Vagina (tissue), 2 donors: ENCODE results near the gene RPS6KL1. TPM values are rescaled to one million over a fixed set of nuclear protein-coding genes. Genes with fewer than 3 reads are reported as not detected.

Experiments
- DNase-seq, 2 donors: peaks; one replicate each; pipeline ENCODE4 v3.0.0-alpha.2; 2017; ENCODE audit errors: extremely low spot score in 2 of 2
- H3K27ac ChIP-seq: fragments of 200-600 bp; sonication (generic); one replicate; pipeline ENCODE4 v1.5.1; 2019
- H3K27me3 ChIP-seq: fragments of 200-600 bp; sonication (generic); one replicate; pipeline ENCODE4 v1.5.1; 2019
- H3K36me3 ChIP-seq, 2 donors: fragments of 200-600 bp; sonication (generic); one replicate each; pipeline ENCODE4 v1.5.1; 2017 to 2019
- H3K4me1 ChIP-seq: fragments of 200-600 bp; sonication (generic); one replicate; pipeline ENCODE4 v1.5.1; 2019
- H3K4me3 ChIP-seq, 2 donors: fragments of 200-600 bp; sonication (generic); 1 replicate in 1 of 2; 2 replicates in 1 of 2; pipeline ENCODE4 v1.5.1; 2016 to 2019
- H3K9me3 ChIP-seq: fragments of 200-600 bp; sonication (generic); one replicate; pipeline ENCODE4 v1.5.1; 2019
- POLR2A ChIP-seq, 2 donors: fragments of 450-650 bp; IDR thresholded peaks; one replicate each; pipeline ENCODE4 v1.6.1; 2017; ENCODE audit warnings: antibody characterized with exemption in 2 of 2, mild to moderate bottlenecking in 2 of 2, moderate library complexity in 2 of 2
- POLR2AphosphoS5 ChIP-seq, 2 donors: sonication (generic); formaldehyde crosslinking; IDR thresholded peaks; one replicate each; pipeline ENCODE4 v1.9.0; 2017; ENCODE audit warnings: antibody characterized with exemption in 2 of 2, mild to moderate bottlenecking in 2 of 2, low read depth in 1 of 2; ENCODE audit not compliant: insufficient read depth in 1 of 2
- intact Hi-C: fragments of 100-400 bp; cut with DNase I; formaldehyde crosslinking; loops from one replicate; pipeline ENCODE4 v1.15.1; 2023
- total RNA-seq: library from RNA; depleted of rRNA; stranded (reverse); fragments of >200 nt; gene quantifications from one replicate; pipeline ENCODE4 v1.2.3, GENCODE V29; 2016
- TF ChIP-seq, protein P1 (sequence below), 3 experiments: fragments of 450-650 bp in 2 of 3; fragments of 200-600 bp in 1 of 3; sonication (generic) in 1 of 3; IDR thresholded peaks; one replicate each; pipeline ENCODE4 v1.5.1; 2017 to 2019; ENCODE audit warnings: antibody characterized with exemption in 3 of 3, mild to moderate bottlenecking in 2 of 3, moderate library complexity in 2 of 3

RPS6KL1 gene
- total RNA-seq, 1 donor from 2014 or later, result 2.0 TPM

DNA sequence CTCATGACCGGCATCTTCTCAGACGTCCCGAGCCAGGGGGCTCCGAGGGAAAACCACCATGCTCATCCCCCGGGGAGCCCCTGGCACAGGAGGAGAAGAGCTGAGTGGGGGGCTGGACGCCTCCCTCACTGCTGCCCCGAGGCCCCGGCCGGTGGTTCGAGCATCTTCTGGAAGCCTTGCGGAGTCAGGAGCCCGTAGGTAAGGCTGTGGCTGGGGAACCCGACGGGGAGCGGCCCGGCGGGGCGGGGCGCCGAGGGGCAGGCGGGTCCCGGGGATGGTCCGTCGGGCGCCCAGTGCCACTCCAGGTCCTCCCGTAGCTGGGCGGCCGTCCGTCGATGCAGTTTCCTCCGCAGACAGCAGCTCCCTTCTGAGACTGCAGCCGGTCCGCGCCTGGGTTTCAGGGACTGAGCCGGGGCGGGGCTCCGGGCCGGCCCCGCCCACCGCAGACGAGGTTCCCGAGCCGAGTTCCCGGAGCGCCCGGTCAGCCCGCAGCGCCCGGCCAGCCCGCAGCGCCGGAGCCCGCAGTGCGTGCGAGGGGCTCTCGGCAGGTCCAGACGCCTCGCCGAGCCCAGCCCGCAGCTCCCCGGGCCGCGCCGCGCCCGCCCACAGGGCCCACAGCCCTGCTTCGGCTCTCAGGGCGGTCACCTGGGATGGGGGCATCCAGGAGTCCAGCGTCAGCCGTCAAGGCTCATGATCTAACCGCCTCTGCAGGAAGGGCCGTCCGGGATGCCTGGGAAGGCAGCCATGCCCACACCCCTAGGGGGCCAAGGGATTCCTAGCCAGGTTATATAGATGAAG, 32.4 kb upstream of the RPS6KL1 start, which contains the start of gene PGF:
PGF (minus strand) TSS at position 369 of the 798 bp plus-strand sequence; CDS start at position 14, 355 bp downstream.
- no peak for DNase-seq
- H3K9me3 ChIP-seq, result no peaks in the 10 kb centered on the region
- peak within 1 kb of the TSS; percentile 56 to 62 for H3K4me3 ChIP-seq
- H3K4me1 ChIP-seq, result peaks cover 24% of the 10 kb centered on the region
- no peaks in the 10 kb centered on the region for H3K27me3 ChIP-seq
- intact Hi-C loops, result loop anchor here (10.0 kb wide), 1 partner anchor 49 kb away; the partner anchor contains the start of gene EIF2B2
- H3K36me3 ChIP-seq, result no peaks in the 10 kb centered on the region
- H3K27ac ChIP-seq, result peak within 1 kb of the TSS; percentile 54
- peak in 1 of 2 donors; percentile 63 for TF ChIP-seq POLR2A (IDR thresholded peaks at IDR 0.05)
- peak in 1 of 2 donors; percentile 73 for TF ChIP-seq POLR2AphosphoS5 (IDR thresholded peaks at IDR 0.05; ENCODE audit: insufficient read depth in 1 of 2, low read depth in 1 of 2)
- TF ChIP-seq, protein P1, sequence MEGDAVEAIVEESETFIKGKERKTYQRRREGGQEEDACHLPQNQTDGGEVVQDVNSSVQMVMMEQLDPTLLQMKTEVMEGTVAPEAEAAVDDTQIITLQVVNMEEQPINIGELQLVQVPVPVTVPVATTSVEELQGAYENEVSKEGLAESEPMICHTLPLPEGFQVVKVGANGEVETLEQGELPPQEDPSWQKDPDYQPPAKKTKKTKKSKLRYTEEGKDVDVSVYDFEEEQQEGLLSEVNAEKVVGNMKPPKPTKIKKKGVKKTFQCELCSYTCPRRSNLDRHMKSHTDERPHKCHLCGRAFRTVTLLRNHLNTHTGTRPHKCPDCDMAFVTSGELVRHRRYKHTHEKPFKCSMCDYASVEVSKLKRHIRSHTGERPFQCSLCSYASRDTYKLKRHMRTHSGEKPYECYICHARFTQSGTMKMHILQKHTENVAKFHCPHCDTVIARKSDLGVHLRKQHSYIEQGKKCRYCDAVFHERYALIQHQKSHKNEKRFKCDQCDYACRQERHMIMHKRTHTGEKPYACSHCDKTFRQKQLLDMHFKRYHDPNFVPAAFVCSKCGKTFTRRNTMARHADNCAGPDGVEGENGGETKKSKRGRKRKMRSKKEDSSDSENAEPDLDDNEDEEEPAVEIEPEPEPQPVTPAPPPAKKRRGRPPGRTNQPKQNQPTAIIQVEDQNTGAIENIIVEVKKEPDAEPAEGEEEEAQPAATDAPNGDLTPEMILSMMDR (IDR thresholded peaks at IDR 0.05), result no peak

DNA sequence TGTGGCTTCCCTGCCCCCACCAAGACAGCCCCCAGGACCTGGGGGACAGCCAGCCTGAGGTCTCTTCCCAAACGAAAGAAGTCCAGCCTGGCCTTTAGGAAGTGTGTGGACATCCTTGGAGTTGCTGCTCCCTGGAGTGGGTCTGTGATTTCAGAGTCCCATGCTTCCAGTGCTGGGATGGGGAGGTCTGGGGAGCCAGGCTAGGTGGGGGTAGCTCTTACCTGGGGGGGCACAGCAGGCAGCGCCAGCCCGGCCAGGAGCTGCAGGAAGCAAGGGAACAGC, 31.8 kb upstream of the RPS6KL1 start:
- H3K4me3 ChIP-seq, result peak overlapping the region; percentile 56 to 62
- no peaks in the 10 kb centered on the region for H3K27me3 ChIP-seq
- DNase-seq, result no peak
- H3K27ac ChIP-seq, result peak overlapping the region; percentile 54
- H3K9me3 ChIP-seq, result no peaks in the 10 kb centered on the region
- intact Hi-C loops, result loop anchor here (5.0 to 10.0 kb wide), 2 partner anchors 50 to 137 kb away; partner anchors contain the start of gene EIF2B2
- H3K36me3 ChIP-seq, result no peaks in the 10 kb centered on the region
- TF ChIP-seq POLR2A (IDR thresholded peaks at IDR 0.05), result no peak
- TF ChIP-seq, protein P1 (IDR thresholded peaks at IDR 0.05), result no peak
- H3K4me1 ChIP-seq, result peaks cover 24% of the 10 kb centered on the region

DNA sequence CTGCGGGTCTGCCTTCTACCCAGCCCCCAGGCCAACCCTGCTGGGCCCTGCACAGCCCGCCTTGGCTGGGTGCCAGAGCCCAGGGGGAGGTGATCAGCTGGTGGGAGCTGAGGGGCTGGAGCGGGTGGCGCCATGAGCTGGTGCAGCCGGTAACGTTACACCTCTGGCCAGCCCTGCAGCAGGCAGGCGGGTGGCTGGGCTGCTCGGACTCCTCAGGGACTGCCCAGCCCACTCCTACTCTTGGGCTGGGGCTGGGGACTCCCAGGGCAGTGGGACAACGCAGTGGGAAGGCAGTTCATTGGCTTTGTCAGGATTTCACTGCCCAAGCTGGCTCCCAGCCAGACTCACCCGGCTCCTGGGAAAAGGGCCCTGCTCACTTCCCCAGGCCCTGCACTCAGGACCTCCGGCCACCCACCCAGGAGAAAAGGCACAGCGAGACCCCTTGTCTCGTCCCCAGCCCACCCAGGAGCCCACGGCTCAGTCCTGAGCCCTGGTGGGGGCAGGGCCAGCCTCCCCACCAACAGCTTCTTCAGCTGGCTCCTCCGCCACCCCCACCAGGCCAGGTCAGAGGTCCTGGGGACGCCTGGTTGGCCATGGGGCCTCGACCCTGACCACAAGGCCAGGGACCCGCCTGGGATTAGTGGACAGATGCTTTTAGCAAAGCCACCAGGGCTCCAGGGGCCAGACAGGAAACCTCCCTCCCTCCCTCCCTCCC, 31.3 kb upstream of the RPS6KL1 start:
- Histone ChIP-seq H3K4me3 (peak overlapping the region; percentile 56 to 62), H3K36me3 (no peaks in the 10 kb centered on the region), H3K27me3 (no peaks in the 10 kb centered on the region), H3K27ac (peak overlapping the region; percentile 54), H3K9me3 (no peaks in the 10 kb centered on the region), H3K4me1 (peaks cover 24% of the 10 kb centered on the region)
- intact Hi-C loops, result loop anchor here (5.0 to 10.0 kb wide), 2 partner anchors 50 to 138 kb away; partner anchors contain the start of gene EIF2B2
- TF ChIP-seq, protein P1 (IDR thresholded peaks at IDR 0.05), result no peak
- TF ChIP-seq POLR2A (IDR thresholded peaks at IDR 0.05) (no peak), POLR2AphosphoS5 (IDR thresholded peaks at IDR 0.05; ENCODE audit: insufficient read depth in 1 of 2, low read depth in 1 of 2) (no peak)
- no peak for DNase-seq

DNA sequence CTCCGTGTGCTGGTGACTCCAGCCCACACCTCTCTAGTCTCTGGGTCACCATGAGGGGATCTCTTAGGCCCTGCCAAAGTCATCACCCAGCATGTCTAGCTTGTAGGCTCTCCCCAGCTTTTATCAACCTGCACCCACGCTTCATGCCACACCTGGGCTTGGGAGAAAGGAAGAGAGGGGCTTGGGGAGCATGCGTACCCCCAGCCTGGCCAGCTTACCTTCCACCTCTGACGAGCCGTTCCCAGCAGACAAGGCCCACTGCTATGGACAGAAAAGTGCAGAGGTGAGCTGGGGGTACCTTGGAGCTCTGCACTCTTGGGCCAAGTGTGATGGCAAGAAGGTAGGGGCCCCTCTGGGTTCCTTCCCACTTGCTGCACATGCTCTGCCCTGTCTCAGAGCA, 30.6 kb upstream of the RPS6KL1 start:
- H3K9me3 ChIP-seq, result no peaks in the 10 kb centered on the region
- TF ChIP-seq POLR2AphosphoS5 (IDR thresholded peaks at IDR 0.05; ENCODE audit: insufficient read depth in 1 of 2, low read depth in 1 of 2) (no peak), POLR2A (IDR thresholded peaks at IDR 0.05) (no peak)
- TF ChIP-seq, protein P1 (IDR thresholded peaks at IDR 0.05), result no peak
- H3K27ac ChIP-seq, result no peak overlapping the region
- peak overlapping the region; percentile 56 to 62 for H3K4me3 ChIP-seq
- no peaks in the 10 kb centered on the region for H3K36me3 ChIP-seq
- H3K4me1 ChIP-seq, result peaks cover 24% of the 10 kb centered on the region
- no peak for DNase-seq
- no peaks in the 10 kb centered on the region for H3K27me3 ChIP-seq
- intact Hi-C loops, result loop anchor here (5.0 to 10.0 kb wide), 2 partner anchors 51 to 139 kb away; partner anchors contain the start of gene EIF2B2
